HG03103 (cell line): Measurements from ENCODE around the gene KCNAB1.

ENCODE experiments used
- ATAC-seq: cut with Tn5 transposase; IDR thresholded peaks from one replicate; pipeline ENCODE4 v1.9.1; 2021; ENCODE audit warnings: low read depth; ENCODE audit not compliant: unreplicated experiment

KCNAB1 gene

GRCh38 chr3:156304406-156304805 is 184.0 kb downstream of the KCNAB1 start:
- ATAC-seq, result no peak

DNA sequence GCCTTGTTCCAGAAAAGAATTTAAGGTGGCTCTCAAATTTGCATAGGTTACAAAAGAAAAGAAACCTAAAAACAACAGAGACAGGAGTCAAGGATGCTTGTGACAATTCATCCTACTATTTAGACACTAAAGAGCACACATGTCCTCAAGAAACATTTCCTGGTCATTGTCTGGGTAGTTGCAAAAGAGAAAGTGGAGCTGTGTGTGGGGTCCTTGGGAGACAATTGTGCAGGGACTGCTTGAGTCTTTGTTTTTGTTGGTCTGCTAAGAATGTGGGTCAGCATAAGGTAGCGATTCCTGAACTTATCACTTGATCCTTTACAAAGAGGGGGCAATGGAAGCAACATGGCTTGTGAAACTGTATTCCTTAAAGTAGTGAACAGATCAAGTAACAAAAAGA is 185.3 kb downstream of the KCNAB1 start:
- no peak for ATAC-seq

- no peak for ATAC-seq
Observed at GRCh38 chr3:156307704-156308103, 187.3 kb downstream of the KCNAB1 start.

DNA sequence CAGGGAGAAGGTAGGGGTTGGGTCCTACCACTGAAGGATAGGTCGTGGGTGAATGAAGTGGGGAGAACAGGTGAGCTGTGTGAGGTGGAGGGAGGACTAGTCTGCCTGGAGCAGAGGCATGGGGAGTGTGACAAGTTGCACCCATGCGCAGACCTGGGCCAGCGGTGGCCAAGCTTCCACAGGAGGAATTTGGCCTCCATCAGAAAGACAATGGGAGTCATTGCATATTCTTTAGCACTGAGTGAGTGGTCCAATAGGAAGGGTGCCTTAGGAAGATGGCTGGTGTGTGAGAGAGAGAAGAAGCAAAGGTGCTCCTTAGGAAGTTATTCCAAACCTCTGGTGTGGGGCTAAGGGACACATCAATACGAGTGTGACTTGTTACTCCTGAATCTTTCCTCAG is 191.1 kb downstream of the KCNAB1 start:
- no peak for ATAC-seq

- ATAC-seq, result no peak
Observed at GRCh38 chr3:156311930-156312329, 191.6 kb downstream of the KCNAB1 start.

DNA sequence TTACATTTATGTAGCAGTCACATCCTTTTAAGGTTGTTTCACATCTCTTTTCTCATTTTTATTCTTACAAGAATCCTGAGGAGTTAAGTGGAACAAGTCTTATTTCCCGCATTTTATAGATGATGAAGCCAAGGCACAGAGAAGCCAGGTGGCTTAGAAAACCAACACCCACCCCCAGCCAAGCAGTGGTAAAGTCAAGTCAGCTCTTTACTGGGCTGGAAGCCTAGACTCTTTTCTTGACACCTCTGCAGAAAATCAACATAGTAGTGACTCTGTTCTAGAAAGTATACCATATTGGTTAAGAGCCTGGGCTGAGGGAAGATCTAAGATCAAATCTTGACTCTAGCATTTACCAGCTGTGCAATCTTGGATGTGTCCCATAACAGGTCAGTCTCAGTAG is 195.7 kb downstream of the KCNAB1 start:
- no peak for ATAC-seq

DNA sequence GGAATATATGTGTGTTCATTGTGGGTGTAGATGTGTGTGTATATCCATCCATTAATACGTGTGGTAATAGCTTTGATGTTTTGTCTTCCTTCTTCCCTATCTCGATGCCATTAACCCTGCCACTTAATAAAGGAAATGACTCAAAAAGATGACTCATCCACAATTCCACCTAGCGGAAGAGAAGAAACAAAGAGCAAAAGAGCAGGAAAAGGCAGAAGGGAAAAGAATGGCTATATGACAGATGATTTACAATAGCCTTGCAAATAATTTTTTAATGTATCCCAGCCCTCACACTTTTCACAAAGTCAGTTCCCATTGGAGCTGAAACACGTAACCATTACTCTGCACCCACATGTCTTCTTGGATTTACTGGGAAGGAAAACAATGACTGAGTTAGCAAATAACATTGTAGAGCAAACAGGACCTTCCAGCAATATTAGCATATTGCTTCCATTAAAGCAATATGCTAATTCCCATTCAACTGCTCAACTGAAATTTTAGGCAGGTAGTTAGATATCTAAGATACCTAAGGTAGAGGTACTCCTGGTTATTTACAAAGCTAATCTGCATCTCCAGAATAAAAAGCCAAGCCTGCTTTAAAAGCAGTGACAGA is 197.2 kb downstream of the KCNAB1 start:
- no peak for ATAC-seq

- no peak for ATAC-seq
Observed at GRCh38 chr3:156321945-156322344, 201.6 kb downstream of the KCNAB1 start.

- no peak for ATAC-seq
Observed at GRCh38 chr3:156323466-156323865, 203.1 kb downstream of the KCNAB1 start.

- no peak for ATAC-seq
Observed at GRCh38 chr3:156330415-156330814, 210.0 kb downstream of the KCNAB1 start.

GRCh38 chr3:156332304-156332703 is 211.9 kb downstream of the KCNAB1 start:
- no peak for ATAC-seq

DNA sequence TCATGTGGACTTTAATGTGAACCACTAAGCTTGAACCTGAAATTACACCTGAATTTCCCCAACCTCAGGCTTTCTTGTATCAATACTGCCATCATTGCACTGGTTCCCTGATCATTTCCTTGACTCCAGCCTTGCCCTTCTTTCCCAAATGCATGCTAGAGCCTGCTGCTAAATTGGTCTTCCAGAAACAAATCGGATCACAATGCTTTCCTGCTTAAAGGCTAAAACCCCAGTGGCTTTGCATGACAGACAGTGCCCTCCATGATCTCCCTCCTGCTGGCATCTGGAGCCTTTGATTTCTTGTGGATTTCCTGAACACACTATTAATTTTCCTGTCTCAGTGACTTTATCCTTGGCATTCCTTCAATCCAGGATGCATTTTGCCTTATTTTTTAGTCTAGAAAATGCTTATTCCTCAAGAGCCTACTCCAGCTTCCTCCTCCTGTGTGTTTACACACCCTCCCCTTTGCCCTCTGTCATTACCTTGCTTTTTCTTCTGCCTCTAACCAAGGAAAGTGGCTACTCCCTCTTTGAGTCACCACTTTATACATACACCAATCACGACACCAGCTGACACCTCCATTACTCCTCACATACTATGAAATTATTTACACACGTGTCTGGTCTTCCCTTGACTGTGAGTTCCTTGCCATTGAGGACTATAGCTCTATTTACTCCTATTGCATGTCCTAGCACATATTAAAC is 214.6 kb downstream of the KCNAB1 start:
- ATAC-seq, result no peak

GRCh38 chr3:156339491-156339890 is 219.1 kb downstream of the KCNAB1 start:
- ATAC-seq, result no peak

GRCh38 chr3:156341332-156341731 is 221.0 kb downstream of the KCNAB1 start:
- no peak for ATAC-seq

GRCh38 chr3:156341831-156342416 is 221.5 kb downstream of the KCNAB1 start:
- ATAC-seq, result peak; percentile 99

GRCh38 chr3:156344215-156344614 is 223.8 kb downstream of the KCNAB1 start:
- ATAC-seq, result no peak

- ATAC-seq, result no peak
Observed at GRCh38 chr3:156349111-156349510, 228.7 kb downstream of the KCNAB1 start.

- no peak for ATAC-seq
Observed at GRCh38 chr3:156349978-156350377, 229.6 kb downstream of the KCNAB1 start.

DNA sequence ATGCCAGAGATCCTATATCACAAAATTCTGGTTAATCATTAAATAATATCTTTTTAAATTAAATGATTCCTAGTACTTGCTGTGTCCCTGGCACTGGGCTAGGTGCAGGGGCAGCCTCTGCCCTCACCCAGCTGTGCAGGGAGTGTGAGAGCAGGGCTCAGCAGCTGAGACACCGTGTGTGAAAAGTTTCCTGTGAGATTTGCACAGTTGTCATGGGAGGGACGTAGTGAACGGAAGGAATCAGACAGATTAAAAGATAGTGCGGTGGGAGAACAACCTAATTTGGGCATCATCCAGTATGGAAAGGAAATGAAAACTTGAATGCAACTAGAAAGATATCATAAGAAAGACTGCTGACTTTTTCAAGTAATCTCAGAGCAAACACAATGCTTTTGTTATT is 230.4 kb downstream of the KCNAB1 start:
- ATAC-seq, result no peak

- no peak for ATAC-seq
Observed at GRCh38 chr3:156351783-156352182, 231.4 kb downstream of the KCNAB1 start.

DNA sequence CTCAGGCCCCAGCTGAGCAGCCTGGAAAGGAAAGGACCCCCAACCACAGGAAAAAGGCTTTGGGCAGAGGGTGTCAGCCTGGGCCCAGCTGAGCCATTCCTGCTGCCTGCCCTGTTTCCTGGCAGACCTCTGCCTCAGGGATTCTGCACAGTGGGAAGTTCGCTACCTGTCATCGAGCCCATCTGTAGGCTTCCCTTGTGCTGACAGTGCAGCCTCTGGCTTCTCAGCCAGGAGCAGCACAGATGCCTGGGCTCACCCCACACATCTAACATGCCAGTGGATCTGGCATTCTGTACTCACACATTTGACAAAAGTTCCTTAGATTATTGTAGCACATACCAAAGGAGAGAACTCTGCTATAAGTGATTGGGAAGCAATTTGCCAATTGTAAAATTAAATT is 232.3 kb downstream of the KCNAB1 start:
- no peak for ATAC-seq

- ATAC-seq, result no peak
Observed at GRCh38 chr3:156353563-156353962, 233.2 kb downstream of the KCNAB1 start.
